ENCODE data around the gene FCGR3A. TPM values are rescaled to one million over a fixed set of nuclear protein-coding genes. Genes with fewer than 3 reads are reported as not detected.

FCGR3A gene
- total RNA-seq, 1 donor from 2014 or later: 2.9 TPM

GRCh38 chr1:161510477-161510876 lies 39.1 kb downstream of the FCGR3A start:
- DNase-seq (ENCODE audit: low spot score in 2 of 2) (no peak), FAIRE-seq (no peak)

- DNase-seq (ENCODE audit: low spot score in 2 of 2): no peak
- no peak for FAIRE-seq
Observed at GRCh38 chr1:161506336-161507223, 43.0 kb downstream of the FCGR3A start.

DNA sequence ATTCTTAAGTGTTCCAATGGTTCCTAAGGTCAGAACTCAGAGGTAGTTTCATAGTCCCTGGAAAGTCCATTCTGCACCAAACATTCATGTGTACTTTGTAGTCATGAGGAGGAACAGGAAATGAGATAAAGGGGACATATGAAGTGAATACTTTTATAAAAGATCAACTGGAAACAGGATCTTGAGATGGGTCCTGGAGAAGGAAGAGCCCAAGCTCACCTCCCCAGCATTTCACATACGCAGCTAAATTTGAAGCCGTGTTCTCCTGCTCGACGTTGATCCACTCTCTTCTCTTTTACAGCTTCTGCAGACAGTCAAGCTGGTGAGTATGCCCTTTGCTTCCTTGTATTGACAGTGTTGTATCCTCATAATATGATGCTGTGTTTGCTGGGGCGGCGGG lies 43.9 kb downstream of the FCGR3A start:
- no peak for DNase-seq (ENCODE audit: low spot score in 2 of 2)
- FAIRE-seq: no peak

GRCh38 chr1:161503394-161503748 lies 46.2 kb downstream of the FCGR3A start:
- FAIRE-seq (no peak), DNase-seq (ENCODE audit: low spot score in 2 of 2) (no peak)

DNA sequence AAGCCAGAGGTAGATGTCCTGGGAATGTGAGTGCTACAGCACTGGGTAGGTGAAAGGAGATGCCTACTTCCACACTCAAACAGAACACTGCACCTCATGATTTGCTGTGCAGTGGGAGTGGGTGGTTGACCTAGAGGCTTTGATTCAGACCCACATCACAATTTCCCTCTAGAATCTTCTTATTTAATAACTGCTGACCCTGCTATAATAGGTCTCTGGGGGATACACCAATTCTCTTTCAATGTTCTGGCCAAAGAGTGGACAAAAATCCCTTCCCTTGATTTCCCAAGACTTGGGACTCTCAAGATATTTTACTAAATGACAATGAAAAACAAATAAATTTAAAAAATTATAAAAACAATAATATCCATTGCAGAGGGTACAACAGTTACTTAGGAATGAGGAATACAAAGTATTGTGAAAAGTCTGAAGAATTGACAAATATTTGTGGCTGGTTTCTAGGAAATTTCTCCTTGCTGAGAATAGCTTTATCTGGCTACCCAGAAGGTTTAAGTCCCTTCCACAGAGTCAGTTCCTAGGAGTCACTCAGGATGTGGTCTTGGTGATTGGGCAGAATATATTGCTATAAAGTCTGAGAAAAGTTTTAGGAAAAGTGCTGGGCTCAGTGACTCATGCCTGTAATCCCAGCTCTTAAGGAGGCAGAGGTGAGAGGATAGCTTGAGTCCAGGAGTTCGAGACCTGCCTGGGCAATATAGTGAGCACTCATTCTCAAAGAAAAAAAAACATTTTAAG lies 46.8 kb downstream of the FCGR3A start:
- no peak for FAIRE-seq
- DNase-seq (ENCODE audit: low spot score in 2 of 2): no peak

DNA sequence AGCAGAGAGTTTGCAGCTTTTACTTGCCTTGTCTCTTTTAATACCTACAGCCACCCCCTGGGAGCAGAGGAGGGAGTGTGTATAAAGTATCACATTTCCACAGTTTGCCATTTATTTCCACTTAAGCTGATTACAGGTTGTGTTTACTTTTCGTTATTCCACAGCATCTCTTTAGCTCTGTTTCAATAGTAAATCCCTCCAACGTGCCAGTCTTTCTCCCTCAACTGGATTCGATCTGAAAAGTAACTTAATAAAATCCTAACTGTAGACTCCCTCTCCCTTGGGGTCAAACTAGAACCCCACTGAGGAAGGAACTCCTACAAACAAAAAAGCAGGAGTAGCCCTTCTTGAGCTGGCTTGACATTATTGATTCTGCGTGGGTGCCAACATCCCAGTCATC lies 47.4 kb downstream of the FCGR3A start:
- no peak for DNase-seq (ENCODE audit: low spot score in 2 of 2)
- FAIRE-seq: no peak

- FAIRE-seq: no peak
Observed at GRCh38 chr1:161501234-161501633, 48.4 kb downstream of the FCGR3A start.

GRCh38 chr1:161499099-161500039 lies 50.2 kb downstream of the FCGR3A start:
- FAIRE-seq (no peak), DNase-seq (ENCODE audit: low spot score in 2 of 2) (no peak)

More at GRCh38 chr1:161501234-161501633, 48.4 kb downstream of the FCGR3A start:
- DNase-seq (ENCODE audit: low spot score in 2 of 2): no peak

DNA sequence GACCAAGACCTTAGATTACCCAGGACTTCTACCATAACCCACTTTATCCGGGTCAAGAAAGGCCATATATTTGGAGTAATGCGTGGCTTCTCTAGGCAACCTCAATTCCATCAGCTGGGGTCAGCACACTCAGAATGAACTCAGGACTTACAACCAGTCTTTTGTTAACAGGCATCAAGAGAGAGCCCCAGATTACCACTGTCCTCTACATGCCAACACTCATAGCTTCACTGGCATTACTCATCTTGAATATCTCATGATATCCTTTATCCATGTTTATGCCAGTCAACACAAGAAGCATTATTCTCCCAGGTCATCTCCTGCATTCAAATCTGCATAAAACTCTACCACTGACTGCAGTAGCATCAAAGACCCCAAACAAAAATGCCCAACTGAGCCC lies 51.0 kb downstream of the FCGR3A start:
- FAIRE-seq: no peak

DNA sequence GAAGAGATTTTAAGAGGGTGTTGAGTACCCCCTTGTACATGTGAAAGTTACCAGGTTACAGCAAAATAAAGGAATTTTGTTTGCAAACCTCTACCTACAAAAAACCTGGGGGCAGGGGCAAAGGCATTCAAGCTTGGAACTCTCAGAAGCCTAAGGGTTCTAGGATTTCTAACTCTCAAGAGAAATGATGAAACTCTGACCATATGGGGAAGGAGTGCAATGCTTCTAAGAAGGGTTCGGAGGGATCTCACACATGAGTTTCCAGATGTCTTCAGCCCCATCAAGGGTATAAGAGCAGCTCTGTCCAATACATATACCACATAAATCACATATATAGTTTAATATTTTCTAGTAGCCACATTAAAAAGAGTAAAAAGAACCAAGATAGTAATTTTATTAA lies 51.7 kb downstream of the FCGR3A start:
- DNase-seq (ENCODE audit: low spot score in 2 of 2) (no peak), FAIRE-seq (no peak)

More for the DNA sequence above, 51.0 kb downstream of the FCGR3A start:
- no peak for DNase-seq (ENCODE audit: low spot score in 2 of 2)

DNA sequence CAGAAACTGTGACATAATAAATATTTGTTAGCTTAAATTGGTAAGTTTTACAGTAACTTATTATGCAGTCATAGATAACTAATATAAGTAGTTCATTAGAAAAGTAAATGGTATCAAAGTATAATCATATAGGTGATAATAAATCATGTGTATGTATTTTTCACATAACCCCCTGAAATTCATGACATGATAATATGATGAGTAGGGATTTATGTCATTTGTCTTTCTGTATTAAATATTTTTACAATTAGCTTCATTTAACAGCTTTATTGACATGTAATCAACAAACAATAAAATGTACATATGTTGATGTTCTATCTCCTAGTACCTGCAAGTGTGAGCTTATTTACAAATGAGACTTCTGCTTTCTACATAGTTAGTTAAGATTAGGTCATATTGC lies 54.1 kb downstream of the FCGR3A start:
- no peak for DNase-seq (ENCODE audit: low spot score in 2 of 2)
- no peak for FAIRE-seq

DNA sequence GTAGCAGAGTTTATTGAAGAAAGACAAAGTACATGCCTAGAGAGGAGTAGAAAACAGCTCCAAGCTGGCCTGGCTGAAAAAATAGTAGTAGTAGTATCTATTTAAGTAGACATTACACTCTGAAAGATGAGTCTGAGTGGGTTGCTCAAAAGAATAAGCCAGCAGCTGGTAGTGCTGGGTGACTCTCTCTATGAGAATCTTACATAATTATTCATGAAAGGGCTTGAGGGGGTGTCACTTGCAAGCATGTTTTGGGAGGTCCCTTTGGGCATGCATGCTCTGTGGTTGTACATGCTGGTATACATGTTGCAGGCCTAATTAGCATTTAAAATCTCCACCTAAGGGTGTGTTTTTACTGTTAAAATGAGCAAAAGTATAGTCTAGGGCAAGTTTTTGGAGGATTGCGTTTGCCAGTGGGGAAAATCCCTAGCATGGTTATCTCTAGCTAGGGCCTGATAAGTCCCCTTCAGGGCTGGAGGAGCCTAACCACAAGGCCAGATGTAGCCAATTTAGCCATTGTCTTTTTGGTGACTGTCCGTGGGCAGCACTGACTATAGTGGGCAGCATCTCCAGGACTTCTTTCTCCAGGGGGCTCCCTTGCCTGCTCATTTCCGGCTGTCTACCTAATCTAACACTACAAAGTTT lies 55.4 kb downstream of the FCGR3A start:
- DNase-seq (ENCODE audit: low spot score in 2 of 2): no peak
- FAIRE-seq: no peak

DNA sequence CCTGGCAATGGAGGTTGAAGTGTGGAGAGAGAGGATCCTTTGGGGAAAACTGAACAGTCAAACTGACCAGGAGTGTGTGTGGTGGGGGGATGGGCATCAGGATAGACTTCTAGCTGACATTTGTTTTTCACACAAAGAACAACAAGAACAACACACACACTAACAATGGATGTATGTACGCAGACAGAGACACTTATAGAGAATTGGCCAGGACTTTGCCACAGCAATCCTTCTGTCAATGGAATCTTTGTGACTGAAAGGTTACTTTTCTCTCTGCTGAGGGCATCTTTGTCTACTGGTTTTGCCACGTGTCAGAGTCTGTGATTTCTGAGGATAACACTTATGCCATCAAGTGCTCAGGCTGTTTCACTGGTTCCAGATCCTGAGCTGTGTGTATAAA lies 56.8 kb downstream of the FCGR3A start:
- peak; percentile 50 for FAIRE-seq

More for the DNA sequence above, 56.8 kb downstream of the FCGR3A start:
- DNase-seq (ENCODE audit: low spot score in 2 of 2): no peak

Other genes with a start within 250 kb of the FCGR3A start
- gene MPZ, start 239.8 kb downstream of the FCGR3A start, total RNA-seq: 1.6 TPM
- 14.7 TPM for gene SDHC, start 235.4 kb downstream of the FCGR3A start, total RNA-seq
- not detected for gene CFAP126, start 181.9 kb downstream of the FCGR3A start, total RNA-seq
- 6.5 TPM for gene FCGR2A, start 44.4 kb downstream of the FCGR3A start, total RNA-seq
- gene HSPA6, start 25.3 kb downstream of the FCGR3A start, total RNA-seq: 0.82 TPM
- 0.82 TPM for gene FCGR3B, start 81.4 kb upstream of the FCGR3A start, total RNA-seq
- 0.41 TPM for gene FCGR2B, start 113.3 kb upstream of the FCGR3A start, total RNA-seq
- gene FCRLA, start 157.4 kb upstream of the FCGR3A start, total RNA-seq: not detected
- 1.2 TPM for gene FCRLB, start 171.7 kb upstream of the FCGR3A start, total RNA-seq
- 58.7 TPM for gene DUSP12, start 200.0 kb upstream of the FCGR3A start, total RNA-seq
- gene ATF6, start 216.5 kb upstream of the FCGR3A start, total RNA-seq: 25.3 TPM